ENCODE data around the gene PDE5A.

Gene PDE5A

GRCh38 chr4:119489305-119489704, 139.3 kb downstream of the PDE5A start:
- Histone ChIP-seq H3K4me3 (ENCODE audit: low read length) (no peak overlapping the region), H3K4me1 (ENCODE audit: low read length) (no peaks in the 10 kb centered on the region), H3K9ac (ENCODE audit: low read length) (no peak overlapping the region), H3K36me3 (replicated peaks; ENCODE audit: insufficient read depth, low read length) (no peaks in the 10 kb centered on the region), H3K9me2 (replicated peaks; ENCODE audit: insufficient read depth, low read length) (no peaks in the 10 kb centered on the region), H4K20me1 (ENCODE audit: insufficient read depth, low read length) (no peaks in the 10 kb centered on the region), H3K27ac (ENCODE audit: low read length) (no peak overlapping the region), H3K79me2 (ENCODE audit: low read length) (no peaks in the 10 kb centered on the region), H3F3A (ENCODE audit: insufficient read depth, low read length) (no peaks in the 10 kb centered on the region), H3K27me3 (replicated peaks; ENCODE audit: insufficient read depth, low read length) (no peaks in the 10 kb centered on the region), H3K4me2 (ENCODE audit: low read depth, low read length) (no peak overlapping the region), H2AFZ (ENCODE audit: low read length) (no peak overlapping the region), H3K9me3 (replicated peaks; ENCODE audit: insufficient read depth, low read length) (no peaks in the 10 kb centered on the region)
- no peak for DNase-seq
- TF ChIP-seq, protein P1, sequence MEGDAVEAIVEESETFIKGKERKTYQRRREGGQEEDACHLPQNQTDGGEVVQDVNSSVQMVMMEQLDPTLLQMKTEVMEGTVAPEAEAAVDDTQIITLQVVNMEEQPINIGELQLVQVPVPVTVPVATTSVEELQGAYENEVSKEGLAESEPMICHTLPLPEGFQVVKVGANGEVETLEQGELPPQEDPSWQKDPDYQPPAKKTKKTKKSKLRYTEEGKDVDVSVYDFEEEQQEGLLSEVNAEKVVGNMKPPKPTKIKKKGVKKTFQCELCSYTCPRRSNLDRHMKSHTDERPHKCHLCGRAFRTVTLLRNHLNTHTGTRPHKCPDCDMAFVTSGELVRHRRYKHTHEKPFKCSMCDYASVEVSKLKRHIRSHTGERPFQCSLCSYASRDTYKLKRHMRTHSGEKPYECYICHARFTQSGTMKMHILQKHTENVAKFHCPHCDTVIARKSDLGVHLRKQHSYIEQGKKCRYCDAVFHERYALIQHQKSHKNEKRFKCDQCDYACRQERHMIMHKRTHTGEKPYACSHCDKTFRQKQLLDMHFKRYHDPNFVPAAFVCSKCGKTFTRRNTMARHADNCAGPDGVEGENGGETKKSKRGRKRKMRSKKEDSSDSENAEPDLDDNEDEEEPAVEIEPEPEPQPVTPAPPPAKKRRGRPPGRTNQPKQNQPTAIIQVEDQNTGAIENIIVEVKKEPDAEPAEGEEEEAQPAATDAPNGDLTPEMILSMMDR (IDR thresholded peaks at IDR 0.05; ENCODE audit: low read length), result no peak
- TF ChIP-seq EZH2phosphoT487 (IDR thresholded peaks at IDR 0.05; ENCODE audit: low read length) (no peak), EZH2 (optimal IDR thresholded peaks at IDR 0.05; ENCODE audit: low read depth, low read length) (no peak)

DNA sequence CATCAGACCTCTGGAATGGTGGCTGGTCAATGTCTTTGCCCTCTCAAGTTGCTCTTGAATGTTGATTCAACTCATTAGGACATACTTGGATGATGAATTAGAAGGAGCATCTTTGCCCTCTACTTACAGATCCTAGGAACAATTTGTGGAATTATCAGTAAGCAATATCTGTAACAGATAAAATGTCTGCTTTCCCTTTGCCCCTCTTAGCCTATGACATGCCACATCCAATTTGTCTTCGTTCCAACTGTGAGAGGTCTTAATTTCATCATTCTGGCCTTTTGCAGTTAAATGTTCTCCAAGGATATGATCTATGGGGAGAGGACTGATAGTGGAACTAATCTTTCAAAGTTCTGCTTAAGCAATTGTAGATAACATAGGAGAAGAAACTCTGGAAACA, 148.3 kb downstream of the PDE5A start:
- no peaks in the 10 kb centered on the region for H3K4me1 ChIP-seq (ENCODE audit: low read length)
- no peaks in the 10 kb centered on the region for H4K20me1 ChIP-seq (ENCODE audit: insufficient read depth, low read length)
- H3K27me3 ChIP-seq (replicated peaks; ENCODE audit: insufficient read depth, low read length), result no peaks in the 10 kb centered on the region
- H3K4me3 ChIP-seq (ENCODE audit: low read length), result no peak overlapping the region
- H3K27ac ChIP-seq (ENCODE audit: low read length), result no peak overlapping the region
- DNase-seq, result no peak
- no peaks in the 10 kb centered on the region for H3K9me3 ChIP-seq (replicated peaks; ENCODE audit: insufficient read depth, low read length)
- H3F3A ChIP-seq (ENCODE audit: insufficient read depth, low read length), result no peaks in the 10 kb centered on the region
- H3K9me2 ChIP-seq (replicated peaks; ENCODE audit: insufficient read depth, low read length), result no peaks in the 10 kb centered on the region
- H3K9ac ChIP-seq (ENCODE audit: low read length), result no peak overlapping the region
- TF ChIP-seq, protein P1 (IDR thresholded peaks at IDR 0.05; ENCODE audit: low read length), result no peak
- no peak for TF ChIP-seq EZH2 (optimal IDR thresholded peaks at IDR 0.05; ENCODE audit: low read depth, low read length)
- no peak for TF ChIP-seq EZH2phosphoT487 (IDR thresholded peaks at IDR 0.05; ENCODE audit: low read length)
- H3K36me3 ChIP-seq (replicated peaks; ENCODE audit: insufficient read depth, low read length), result no peaks in the 10 kb centered on the region
- no peaks in the 10 kb centered on the region for H3K79me2 ChIP-seq (ENCODE audit: low read length)
- no peak overlapping the region for H2AFZ ChIP-seq (ENCODE audit: low read length)
- no peak overlapping the region for H3K4me2 ChIP-seq (ENCODE audit: low read depth, low read length)

- Histone ChIP-seq H3K4me1 (ENCODE audit: low read length) (no peaks in the 10 kb centered on the region), H3K9me2 (replicated peaks; ENCODE audit: insufficient read depth, low read length) (no peaks in the 10 kb centered on the region), H3K79me2 (ENCODE audit: low read length) (no peaks in the 10 kb centered on the region), H4K20me1 (ENCODE audit: insufficient read depth, low read length) (no peaks in the 10 kb centered on the region), H3K9me3 (replicated peaks; ENCODE audit: insufficient read depth, low read length) (no peaks in the 10 kb centered on the region), H3K4me3 (ENCODE audit: low read length) (no peak overlapping the region), H3K36me3 (replicated peaks; ENCODE audit: insufficient read depth, low read length) (no peaks in the 10 kb centered on the region), H3F3A (ENCODE audit: insufficient read depth, low read length) (no peaks in the 10 kb centered on the region), H3K27ac (ENCODE audit: low read length) (no peak overlapping the region), H3K4me2 (ENCODE audit: low read depth, low read length) (no peak overlapping the region), H3K9ac (ENCODE audit: low read length) (no peak overlapping the region), H3K27me3 (replicated peaks; ENCODE audit: insufficient read depth, low read length) (no peaks in the 10 kb centered on the region), H2AFZ (ENCODE audit: low read length) (no peak overlapping the region)
- no peak for DNase-seq
- TF ChIP-seq EZH2phosphoT487 (IDR thresholded peaks at IDR 0.05; ENCODE audit: low read length), result no peak
- TF ChIP-seq, protein P1 (IDR thresholded peaks at IDR 0.05; ENCODE audit: low read length), result no peak
- TF ChIP-seq EZH2 (optimal IDR thresholded peaks at IDR 0.05; ENCODE audit: low read depth, low read length), result no peak
Measured at GRCh38 chr4:119479835-119480234, 148.8 kb downstream of the PDE5A start.

Measured in MM.1S (cell line).